ENCODE measurements around the gene ATP6V0A1.
"Not testable (repeated sequence)": the region's sequence is repeated elsewhere in the genome, so short reads cannot be mapped to it uniquely, and the experiment has no call there.

The ATP6V0A1 gene

DNA sequence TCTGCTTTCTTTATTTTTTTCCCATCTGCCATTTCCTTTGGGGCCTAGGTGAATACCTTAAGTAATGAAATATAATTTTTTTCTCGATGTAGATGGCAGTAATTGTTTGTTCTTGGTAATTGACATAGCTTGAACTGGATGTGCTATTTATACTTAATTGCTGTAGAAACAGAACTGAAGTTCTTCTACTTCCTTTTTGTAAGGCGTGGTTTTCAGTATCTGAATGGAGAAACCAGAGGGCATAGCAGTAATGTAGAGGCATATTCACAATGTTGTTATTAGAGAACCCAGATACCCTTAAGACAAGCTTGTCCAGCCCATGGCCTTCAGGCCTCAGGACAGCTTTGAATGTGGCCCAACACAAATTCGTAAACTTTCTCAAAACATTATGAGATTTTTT, 16.4 kb downstream of the ATP6V0A1 start:
- H3K4me3 ChIP-seq (ENCODE audit: low read depth, low read length), result no peak overlapping the region
- TF ChIP-seq CTCF (IDR thresholded peaks at IDR 0.05; ENCODE audit: low read depth, low read length), result no peak

GRCh38 chr17:42475835-42476234, 17.2 kb downstream of the ATP6V0A1 start:
- TF ChIP-seq CTCF (IDR thresholded peaks at IDR 0.05; ENCODE audit: low read depth, low read length), result no peak
- H3K4me3 ChIP-seq (ENCODE audit: low read depth, low read length), result no peak overlapping the region

DNA sequence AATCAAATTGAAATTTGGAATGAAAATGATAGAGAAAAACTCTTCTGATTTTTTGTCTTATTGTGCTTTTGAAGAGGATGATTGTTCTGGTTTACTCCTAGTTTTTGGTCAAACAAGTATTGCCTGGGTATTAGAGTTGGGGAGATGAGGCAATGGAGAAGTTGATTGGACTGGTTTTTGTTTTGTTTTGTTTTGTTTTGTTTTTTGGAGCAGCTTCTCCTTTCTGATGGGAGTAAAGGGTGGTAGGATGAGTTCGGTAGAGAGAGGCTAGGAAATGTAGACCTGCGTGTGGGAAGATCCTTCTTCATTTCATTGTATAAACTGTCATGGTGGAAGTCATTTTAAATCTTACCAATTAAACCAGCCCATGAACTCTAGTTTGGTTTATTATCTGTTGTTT, 17.7 kb downstream of the ATP6V0A1 start:
- H3K4me3 ChIP-seq (ENCODE audit: low read depth, low read length), result no peak overlapping the region
- TF ChIP-seq CTCF (IDR thresholded peaks at IDR 0.05; ENCODE audit: low read depth, low read length), result no peak

DNA sequence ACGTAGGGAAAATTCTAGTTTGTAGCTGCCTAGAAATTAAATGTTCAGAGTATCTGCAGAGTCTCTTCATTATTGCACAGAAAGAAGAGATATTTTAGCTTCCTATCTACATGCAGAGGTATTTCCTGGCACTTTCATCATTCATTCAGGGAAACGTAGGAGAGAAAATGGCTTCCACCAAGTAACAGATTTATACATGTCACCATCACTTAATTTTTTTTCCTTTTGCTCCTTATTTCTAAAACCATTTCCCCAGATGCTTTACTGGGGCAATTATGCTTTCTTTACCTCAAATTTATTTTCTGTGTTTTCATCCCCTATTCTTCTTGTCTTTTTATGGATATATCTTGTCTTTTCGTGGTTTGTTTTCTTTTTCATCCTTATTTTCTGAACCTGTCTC, 18.5 kb downstream of the ATP6V0A1 start:
- no peak for TF ChIP-seq CTCF (IDR thresholded peaks at IDR 0.05; ENCODE audit: low read depth, low read length)
- no peak overlapping the region for H3K4me3 ChIP-seq (ENCODE audit: low read depth, low read length)

GRCh38 chr17:42477824-42478223, 19.1 kb downstream of the ATP6V0A1 start:
- H3K4me3 ChIP-seq (ENCODE audit: low read depth, low read length), result not testable (repeated sequence)

DNA sequence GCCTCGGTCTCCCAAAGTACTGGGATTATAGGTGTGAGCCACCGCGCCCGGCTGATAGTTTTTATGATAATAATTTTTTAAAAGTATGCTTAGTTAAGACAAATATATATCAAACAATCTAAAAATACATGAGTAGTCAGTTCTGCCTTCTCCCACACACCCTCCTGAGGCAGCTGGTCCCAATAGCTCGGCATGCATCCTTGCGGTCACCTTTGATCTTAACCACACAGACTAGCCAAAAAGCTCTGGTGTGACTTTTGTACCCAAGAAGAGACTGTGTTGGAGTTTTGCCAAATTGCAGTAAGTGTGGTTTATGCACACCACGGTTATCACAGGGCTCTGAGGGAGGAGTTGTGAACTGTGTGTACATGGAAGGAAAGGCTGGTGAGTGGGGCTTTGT, 25.6 kb downstream of the ATP6V0A1 start:
- H3K4me3 ChIP-seq (ENCODE audit: low read depth, low read length), result no peak overlapping the region
- no peak for TF ChIP-seq CTCF (IDR thresholded peaks at IDR 0.05; ENCODE audit: low read depth, low read length)

DNA sequence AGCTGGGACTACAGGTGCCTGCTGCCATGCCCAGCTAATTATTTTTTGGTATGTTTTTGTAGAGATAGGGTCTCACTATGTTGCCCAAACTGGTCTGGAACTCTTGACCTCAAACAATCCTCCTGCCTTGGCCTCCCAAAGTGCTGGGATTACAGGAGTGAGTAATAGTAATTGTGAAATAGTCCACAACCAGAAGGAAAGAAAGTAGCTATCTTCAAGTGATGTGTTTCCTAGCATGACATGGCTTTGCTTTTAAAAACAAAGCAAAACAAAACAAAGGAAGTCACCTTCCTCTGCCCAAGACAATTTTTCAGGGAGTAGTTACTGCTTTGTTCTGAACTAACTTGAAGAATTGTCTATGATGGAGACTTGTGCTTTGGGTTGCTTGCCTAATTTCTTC, 27.0 kb downstream of the ATP6V0A1 start:
- no peak overlapping the region for H3K4me3 ChIP-seq (ENCODE audit: low read depth, low read length)
- TF ChIP-seq CTCF (IDR thresholded peaks at IDR 0.05; ENCODE audit: low read depth, low read length), result no peak

- no peak for TF ChIP-seq CTCF (IDR thresholded peaks at IDR 0.05; ENCODE audit: low read depth, low read length)
Observed at GRCh38 chr17:42488032-42488431, 29.4 kb downstream of the ATP6V0A1 start.

More at GRCh38 chr17:42488032-42488431, 29.4 kb downstream of the ATP6V0A1 start:
- H3K4me3 ChIP-seq (ENCODE audit: low read depth, low read length), result no peak overlapping the region

All from WI38 (cell line).